Thyroid gland (tissue), 4 donors: ENCODE data around the gene CREBBP.

ENCODE experiments used
- CTCF ChIP-seq, 6 experiments: fragments of 200-600 bp in 3 of 6; fragments of 450-650 bp in 3 of 6; sonication (generic) in 3 of 6; IDR thresholded peaks; one replicate each; pipeline ENCODE4 v1.5.1; 2016 to 2019; ENCODE audit warnings: antibody characterized with exemption in 6 of 6, mild to moderate bottlenecking in 2 of 6, inconsistent platforms in 1 of 6, moderate library complexity in 1 of 6
- POLR2A ChIP-seq, 2 donors: fragments of 450-650 bp; IDR thresholded peaks; one replicate each; pipeline ENCODE4 v1.6.1; 2017; ENCODE audit warnings: antibody characterized with exemption in 2 of 2, mild to moderate bottlenecking in 2 of 2, moderate library complexity in 1 of 2

GRCh38 chr16:3915426-3916260 is 35.1 kb upstream of the CREBBP start:
- TF ChIP-seq POLR2A (IDR thresholded peaks at IDR 0.05) (no peak), CTCF (IDR thresholded peaks at IDR 0.05) (no peak)
